Astrocyte of the cerebellum (primary cell): ENCODE results near the gene MAP3K15.

Experiments used
- DNase-seq: peaks from one replicate; pipeline ENCODE4 v3.0.0-alpha.2; 2011; ENCODE audit warnings: low read depth
- H3K4me3 ChIP-seq: 2 replicates; pipeline ENCODE4 v1.5.1; 2011; ENCODE audit warnings: mild to moderate bottlenecking, low read depth, low read length, moderate library complexity
- in situ Hi-C: cut with HindIII; loops from 2 replicates; pipeline ENCODE4 v1.10.0; 2017; ENCODE audit warnings: low sequenced_read_pairs
- TF ChIP-seq, protein P1 (sequence below): IDR thresholded peaks from 2 replicates; pipeline ENCODE4 v1.5.1; 2012; ENCODE audit warnings: low read length, low read depth, moderate library complexity, mild to moderate bottlenecking; ENCODE audit errors: missing control alignments

The MAP3K15 gene

DNA sequence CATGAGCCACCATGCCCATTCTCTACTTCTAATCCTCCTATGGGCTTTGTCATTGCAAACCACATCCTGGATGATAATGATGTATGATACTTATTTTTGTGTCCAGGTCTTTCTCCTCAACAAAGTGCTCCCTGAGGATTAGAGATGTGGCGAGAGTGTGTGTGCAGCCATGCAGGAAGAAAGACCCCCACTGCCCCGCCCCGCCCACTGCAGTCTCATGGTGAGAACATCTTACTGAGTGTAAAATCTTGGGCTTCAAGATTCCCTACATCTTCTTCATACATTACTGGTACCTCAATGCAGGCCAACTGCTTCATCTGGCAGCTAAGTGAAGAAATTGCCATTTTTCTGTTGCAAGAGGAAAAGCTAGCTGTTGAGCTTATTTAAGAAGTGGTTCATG lies 25.9 kb upstream of the MAP3K15 start:
- in situ Hi-C loops: no loop called here
- no peak for DNase-seq
- TF ChIP-seq, protein P1, sequence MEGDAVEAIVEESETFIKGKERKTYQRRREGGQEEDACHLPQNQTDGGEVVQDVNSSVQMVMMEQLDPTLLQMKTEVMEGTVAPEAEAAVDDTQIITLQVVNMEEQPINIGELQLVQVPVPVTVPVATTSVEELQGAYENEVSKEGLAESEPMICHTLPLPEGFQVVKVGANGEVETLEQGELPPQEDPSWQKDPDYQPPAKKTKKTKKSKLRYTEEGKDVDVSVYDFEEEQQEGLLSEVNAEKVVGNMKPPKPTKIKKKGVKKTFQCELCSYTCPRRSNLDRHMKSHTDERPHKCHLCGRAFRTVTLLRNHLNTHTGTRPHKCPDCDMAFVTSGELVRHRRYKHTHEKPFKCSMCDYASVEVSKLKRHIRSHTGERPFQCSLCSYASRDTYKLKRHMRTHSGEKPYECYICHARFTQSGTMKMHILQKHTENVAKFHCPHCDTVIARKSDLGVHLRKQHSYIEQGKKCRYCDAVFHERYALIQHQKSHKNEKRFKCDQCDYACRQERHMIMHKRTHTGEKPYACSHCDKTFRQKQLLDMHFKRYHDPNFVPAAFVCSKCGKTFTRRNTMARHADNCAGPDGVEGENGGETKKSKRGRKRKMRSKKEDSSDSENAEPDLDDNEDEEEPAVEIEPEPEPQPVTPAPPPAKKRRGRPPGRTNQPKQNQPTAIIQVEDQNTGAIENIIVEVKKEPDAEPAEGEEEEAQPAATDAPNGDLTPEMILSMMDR: no peak
- H3K4me3 ChIP-seq: no peak overlapping the region

DNA sequence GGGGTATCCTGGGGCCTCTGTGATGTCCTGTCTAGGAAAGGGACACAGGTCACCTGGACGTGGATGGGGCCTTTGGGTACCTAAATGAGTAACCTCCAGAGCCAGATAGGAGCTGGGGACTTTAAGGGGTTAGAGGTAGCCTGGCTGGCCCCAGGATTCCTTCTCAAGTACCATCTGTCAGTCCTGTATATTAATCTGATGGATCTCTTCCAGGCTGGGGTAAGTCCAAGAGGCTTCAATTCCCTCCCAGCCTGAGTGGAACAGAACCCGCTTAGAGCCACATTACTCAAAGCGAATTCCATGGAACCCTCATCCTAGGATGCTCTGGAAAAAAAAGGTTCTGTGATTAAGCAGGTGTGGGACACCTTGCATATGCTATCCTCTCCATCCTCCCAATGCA lies 24.8 kb upstream of the MAP3K15 start:
- no peak overlapping the region for H3K4me3 ChIP-seq
- in situ Hi-C loops: no loop called here
- TF ChIP-seq, protein P1: no peak
- no peak for DNase-seq

DNA sequence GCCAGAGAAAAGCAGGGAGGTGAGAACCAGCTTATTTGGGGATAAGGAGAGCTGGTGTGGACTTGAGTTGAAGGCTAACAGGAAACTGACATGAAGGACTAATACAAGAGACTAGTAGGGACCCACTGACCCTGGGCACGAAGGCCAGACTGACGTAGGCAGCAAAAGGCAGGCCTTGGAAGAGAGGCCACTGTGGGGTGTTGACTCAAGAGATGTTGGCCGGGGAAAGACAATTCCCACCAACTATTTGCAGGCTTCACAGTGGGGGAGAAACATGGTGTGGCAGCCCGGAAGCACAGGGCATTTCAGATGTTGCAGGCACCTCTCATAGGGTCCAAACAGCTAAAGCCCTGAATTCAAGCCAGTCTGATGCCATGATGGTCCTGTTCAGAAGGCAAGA lies 24.4 kb upstream of the MAP3K15 start:
- in situ Hi-C loops: no loop called here
- DNase-seq: no peak
- no peak overlapping the region for H3K4me3 ChIP-seq
- TF ChIP-seq, protein P1: no peak

DNA sequence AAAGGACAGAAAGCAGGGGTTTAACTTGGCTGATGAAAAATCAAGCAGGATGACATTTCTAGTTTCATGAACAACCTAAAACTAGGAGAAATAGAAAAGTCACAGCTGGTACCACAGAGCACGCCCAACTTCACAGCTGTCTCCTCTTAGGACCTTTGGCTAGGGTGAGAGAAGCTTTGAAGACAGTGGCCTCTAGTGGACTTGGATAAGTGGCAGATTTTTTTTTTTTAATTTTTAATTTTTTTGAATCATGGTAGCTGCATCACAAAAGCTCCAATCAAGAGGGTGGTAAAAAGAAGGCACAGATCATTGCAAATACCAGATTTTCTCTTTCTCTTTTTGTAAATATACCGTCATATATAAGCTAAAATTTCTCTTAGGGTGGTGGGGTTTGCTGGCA lies 20.2 kb upstream of the MAP3K15 start:
- in situ Hi-C loops: no loop called here
- no peak overlapping the region for H3K4me3 ChIP-seq
- TF ChIP-seq, protein P1: peak; percentile 49
- no peak for DNase-seq

DNA sequence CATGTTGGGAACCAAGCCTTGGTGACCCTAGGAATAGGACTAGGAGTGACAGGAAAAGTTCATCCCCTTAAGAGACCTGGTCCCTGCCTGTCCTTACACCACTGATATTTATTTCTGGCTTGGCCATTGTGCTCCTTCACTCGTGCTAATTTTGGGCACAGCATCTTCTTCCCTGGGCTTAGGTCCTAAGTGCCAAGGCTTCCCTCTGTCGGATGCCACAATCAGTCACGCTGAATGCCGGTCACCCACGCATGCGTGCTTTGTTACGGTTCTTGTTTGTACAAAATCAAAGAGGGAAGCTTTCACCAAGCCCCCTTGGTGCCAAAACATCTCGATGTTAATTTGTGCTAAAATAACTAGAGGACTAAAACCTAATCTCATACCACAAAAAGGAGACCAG lies 17.4 kb upstream of the MAP3K15 start:
- no peak for DNase-seq
- TF ChIP-seq, protein P1: no peak
- H3K4me3 ChIP-seq: no peak overlapping the region
- in situ Hi-C loops: no loop called here

DNA sequence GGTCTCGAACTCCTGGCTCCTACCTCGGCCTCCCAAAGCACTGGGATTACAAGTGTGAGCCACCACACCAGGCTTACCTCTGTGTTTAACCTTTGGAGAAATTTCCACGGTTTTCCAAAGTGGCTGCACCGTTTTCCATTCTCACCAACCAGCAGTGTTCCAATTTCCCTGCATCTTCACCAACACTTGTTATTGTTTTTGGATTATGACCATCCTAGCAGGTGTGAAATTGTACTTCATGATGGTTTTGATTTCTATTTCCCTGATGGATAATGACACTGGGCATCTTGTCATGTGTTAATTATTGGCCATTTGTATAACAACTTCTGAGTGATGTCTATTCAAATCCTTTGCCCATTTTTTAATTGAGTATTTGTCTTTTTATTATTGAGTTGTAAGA lies 2.7 kb upstream of the MAP3K15 start:
- TF ChIP-seq, protein P1: no peak
- no peak overlapping the region for H3K4me3 ChIP-seq
- DNase-seq: no peak
- in situ Hi-C loops: no loop called here

DNA sequence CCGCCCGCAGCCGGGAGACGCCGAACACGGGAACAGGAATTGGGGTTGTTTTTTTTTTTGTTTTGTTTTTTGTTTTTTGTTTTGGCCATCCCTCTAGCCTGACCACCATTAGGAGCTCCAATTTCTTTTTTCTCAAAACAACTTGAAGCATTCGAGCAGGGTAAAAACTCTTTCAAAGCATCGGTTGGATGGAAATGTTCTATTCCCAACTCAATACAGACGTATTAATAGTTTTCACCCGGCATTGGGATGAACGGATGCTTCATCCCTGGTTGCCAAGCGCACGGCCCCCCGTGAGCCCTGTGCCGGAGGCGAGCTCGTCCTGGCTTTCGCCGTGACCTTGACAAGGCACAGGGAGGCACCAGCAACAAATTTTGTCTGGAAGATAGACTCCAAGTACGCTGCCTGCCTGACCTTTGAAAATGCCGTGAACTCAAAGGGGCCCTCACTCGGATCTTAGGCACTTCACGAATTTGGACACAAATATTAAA lies 352 bp upstream of the MAP3K15 start:
- no peak for DNase-seq
- TF ChIP-seq, protein P1: no peak
- in situ Hi-C loops: no loop called here
- no peak overlapping the region for H3K4me3 ChIP-seq
